Measurements from ENCODE around the gene PLEKHM3.

Gene PLEKHM3

GRCh38 chr2:207879536-207879935 is 145.8 kb downstream of the PLEKHM3 start:
- DNase-seq: no peak

DNA sequence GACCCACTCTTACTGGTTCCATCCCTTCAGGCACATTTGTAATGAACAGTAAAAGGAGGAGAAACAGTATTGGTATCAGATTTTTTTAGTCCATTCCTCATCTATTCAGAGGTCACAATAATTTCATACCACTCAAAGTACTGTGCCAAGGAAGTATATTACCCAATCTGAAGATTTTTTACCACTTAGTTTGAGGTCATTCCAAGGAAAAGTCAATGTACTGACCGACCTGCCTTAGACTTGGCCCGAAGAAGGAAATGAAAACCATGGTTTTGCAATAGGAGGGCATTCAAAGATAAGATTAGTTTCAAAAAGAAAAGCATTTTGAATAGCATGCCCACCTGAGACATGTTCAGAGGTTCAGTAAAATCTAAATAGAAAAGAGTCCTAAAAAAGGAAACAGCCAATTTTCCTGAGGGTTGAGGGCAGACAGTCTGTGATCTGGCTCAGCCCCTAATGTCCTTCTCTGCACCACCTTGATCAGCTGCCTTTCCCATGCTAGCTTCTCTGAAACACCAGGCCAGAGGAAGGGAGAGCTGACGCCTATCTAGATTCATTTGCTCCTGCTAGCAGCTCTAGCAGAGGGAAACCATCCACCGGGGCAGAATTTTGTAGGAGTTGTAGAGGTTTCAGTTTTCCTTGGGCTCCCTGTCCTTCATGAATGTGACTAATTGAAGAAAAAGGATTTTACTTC is 148.3 kb downstream of the PLEKHM3 start:
- no peak for DNase-seq

DNA sequence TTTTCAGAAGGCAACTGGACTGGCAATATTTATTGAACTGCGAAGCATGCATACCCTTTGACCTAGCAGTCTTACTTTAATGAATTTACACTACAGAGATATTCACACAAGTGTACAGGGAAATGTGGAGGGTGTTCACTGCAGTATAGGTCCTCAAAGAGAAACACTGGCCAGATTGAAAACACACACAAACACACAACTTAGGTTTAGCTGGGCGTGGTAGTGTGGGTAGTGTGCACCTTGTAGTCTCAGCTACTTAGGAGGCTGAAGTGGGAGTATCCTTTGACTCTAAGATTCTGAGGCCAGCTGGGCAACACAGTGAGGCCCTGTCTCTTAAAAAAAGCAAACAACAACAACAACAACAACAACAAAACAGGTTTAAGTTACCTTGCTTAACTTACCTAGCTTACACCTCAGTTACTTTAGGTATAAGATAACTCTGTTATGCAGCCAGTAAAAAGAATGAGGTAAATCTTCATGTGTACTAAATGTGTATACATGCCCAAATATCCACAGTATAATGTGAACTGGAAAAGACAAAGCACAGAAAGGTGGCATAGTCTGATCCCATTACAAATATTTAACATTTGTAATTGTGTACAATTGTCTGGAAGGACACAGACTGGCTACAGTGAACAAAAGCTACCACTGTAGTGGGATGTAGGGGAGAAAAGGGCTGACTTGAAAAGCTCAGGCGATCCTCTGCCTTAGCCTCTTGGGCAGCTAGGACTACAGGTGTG is 149.7 kb downstream of the PLEKHM3 start:
- no peak for DNase-seq

- DNase-seq: no peak
Observed at GRCh38 chr2:207873794-207874193, 151.5 kb downstream of the PLEKHM3 start.

DNA sequence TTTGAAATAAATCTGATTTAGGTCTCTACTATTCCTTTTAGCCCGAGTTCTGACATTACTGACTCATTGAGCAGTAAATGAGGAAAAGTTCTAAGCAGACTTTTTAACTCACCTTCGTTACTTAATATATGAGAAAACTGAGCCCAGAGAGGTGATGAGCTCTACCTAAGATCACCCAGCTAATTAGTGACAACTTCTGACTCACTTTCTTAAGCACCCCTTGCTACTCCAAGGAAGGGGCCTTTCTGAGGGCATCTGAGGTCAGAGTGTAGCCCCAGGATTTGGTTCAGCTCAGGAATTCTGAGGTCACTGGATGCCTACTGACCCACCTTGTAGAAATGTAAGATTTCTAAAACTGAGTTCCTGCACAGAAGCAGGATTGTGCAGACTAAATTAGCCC is 153.4 kb downstream of the PLEKHM3 start:
- no peak for DNase-seq

DNA sequence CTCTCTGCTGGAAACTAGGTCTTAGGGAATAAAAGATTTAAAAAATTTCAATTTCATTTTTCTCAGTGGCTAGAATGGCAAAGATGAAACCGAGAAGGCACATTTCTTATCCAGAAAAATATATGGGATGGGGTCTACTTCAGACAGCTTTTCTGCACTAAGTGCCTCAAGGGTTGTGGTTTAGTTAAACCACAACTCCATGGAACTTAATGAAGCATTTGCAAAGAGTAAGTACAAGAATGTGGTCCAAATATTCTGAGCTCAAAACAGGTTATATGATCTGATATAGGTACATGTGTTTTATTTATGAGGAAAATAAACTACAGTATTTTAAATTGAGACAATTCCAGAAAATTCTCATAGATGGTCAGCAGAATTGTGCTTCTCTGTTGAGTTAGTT is 153.8 kb downstream of the PLEKHM3 start:
- DNase-seq: no peak

- no peak for DNase-seq
Observed at GRCh38 chr2:207870814-207871213, 154.5 kb downstream of the PLEKHM3 start.

DNA sequence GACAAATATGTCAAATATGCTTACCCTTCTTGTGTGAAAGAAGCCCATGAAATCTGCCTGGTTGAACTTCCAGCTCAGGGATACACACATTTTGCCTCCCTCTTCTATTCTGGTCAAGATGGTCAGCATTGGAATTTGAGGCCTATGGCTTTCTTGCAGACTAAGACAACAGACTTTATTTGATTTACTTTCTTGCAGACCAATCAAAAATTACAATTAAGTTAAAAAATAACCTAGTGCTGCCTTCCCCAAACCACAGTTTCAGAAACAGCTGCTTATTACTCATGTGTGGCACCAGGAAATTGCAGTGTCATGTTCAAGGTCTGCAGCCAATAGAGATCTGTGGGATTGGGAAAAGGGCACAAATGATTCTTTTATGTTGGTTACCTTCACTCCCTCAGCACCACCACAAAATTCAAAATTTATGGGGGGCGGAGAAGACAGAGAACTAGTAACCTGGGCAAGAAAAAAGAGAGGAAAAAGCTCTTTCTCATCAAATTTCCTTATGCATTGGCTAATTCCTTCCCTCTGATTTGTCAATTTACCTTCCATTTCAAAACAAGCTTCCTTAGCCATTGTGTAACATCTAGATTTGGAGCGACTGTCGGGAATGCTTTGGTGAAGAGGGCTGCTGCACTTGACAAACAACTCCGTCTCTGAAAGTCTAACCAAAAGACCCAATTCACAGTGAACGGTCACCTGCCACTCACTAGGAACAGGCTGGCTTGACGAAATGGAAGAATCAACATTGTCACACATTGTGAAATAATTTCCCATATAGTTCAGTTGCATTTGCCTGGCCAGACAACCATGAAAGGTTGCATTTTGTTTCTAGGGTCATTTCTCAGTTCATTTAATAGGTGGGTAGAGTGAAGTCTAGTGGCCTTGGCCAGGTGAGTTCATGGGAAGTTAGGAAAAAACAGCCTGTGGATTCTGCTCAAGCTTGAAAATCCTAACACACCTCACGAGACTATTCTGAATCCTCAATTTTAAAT is 155.2 kb downstream of the PLEKHM3 start:
- peak; percentile 41 for DNase-seq

DNA sequence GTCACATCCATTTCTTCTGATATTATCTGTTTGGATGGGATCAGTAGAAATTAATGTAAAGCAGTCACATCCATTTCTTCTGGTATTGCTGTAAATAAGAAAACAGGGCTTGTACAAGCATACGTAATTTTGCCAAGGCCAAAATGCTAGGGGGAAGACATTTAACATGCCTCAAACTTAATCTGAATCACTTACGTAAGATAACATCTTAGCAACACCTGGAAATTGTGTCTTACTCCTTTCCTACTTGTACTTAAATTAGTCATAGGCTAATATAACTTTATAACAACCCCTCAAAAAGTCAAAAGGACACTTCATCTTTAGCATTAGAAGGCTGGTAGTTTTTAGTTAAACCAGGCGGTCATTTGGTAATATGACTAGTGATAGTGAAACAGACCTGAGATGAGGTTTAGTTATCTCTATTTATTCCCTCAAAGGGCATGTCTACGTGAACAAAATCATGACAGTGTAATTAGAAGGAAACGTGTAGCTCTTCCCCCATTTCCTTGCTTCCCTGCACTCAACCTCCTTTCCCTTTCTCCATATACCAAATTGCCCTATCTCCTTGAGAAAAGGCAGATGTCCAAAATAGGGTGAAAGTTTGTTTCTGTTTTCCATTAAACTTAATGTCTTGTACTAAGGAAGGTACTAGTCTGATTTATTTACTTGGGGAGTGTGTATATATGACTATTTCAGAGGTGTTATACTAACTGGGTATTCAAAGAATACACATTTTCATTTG is 156.3 kb downstream of the PLEKHM3 start:
- no peak for DNase-seq

DNA sequence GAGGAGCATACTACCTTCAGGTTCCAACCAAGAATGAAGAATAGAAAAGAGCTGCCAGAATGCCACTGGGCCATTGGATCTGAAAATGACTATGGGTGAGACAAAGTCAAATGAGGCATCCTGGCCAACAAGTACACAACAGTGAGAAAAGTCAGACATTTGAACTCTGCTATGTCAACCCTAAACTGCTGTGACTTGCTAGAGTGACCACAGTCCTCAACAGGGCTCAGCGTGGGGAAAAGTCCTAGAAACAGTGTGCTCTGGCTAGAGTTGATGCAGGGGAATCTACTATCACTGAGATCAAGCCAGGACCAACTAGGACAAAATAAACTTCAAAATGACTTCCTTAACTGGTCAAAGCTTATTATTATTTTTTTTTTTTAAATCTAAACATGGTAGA is 157.4 kb downstream of the PLEKHM3 start:
- no peak for DNase-seq

DNA sequence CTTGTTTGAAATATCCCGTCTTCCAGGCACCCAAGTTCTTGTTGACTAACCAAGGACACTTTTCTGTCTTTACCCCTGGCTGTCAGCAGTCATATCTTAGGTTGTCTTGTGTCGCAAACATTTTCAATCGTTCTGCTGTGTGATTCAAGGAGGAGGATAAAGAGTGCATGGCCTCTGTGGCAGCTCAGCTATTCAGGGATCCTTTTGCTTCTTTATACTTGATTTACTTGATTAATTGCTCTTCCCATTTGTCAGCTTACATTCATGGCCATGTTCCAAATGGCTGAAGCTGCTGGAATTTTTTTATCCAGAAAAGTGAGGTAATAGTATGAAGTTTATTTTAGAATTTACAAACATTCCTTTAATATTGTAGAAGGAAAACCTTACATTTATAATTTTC is 158.3 kb downstream of the PLEKHM3 start:
- no peak for DNase-seq

DNA sequence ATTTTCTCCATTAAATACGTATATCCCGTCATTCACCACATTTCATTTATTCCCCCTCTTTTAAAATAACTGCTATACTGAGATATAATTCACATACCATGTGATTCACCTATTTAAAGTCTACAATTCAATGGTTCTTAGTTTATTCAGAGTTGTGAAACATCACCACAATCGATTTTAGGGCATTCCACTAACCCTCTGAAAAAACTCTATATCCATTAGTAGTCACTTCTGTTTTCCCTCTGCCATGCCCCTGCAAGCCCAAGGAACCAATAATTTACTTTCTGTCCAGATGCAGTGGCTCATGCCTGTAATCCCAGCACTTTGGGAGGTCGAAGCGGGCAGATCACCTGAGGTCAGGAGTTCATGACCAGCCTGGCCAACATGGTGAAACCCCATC is 160.1 kb downstream of the PLEKHM3 start:
- DNase-seq: no peak

DNA sequence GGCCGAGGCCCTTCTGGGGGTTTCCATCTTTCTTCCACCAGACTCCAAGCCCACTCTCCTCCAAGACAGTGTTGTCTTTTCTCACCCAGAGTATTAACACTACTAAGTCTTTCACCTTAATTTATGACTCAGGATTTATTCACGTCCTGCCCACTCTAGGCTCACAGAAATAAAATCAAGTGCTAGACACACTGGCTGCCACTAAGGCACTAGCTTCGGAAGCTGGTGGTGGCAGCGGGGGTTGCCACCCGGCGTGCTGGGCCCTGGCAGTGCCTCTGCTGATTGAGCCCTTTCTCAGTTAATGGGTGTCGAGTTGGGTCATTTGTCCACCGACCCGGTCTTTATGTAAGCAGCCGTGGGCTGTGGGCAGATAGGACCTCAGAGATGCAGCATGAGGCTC is 162.0 kb downstream of the PLEKHM3 start:
- no peak for DNase-seq

DNA sequence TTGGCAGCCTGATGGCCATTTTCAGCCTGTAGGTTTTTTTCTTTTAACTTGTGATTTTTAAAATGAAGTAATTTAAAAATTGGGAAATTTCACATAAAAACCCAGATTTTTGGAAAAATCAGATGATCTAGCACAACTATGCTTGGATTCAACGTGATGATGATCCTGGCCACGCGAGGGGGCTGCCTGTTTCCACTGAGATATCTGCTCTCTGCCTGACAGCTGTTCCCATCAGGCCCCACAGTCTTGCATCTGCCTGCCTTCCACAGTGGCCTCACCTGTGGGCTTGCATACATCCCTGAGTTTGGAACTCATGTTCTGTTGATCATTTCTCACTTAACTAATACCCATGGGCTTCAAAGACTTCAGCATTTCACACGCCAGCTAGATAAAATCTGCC is 163.5 kb downstream of the PLEKHM3 start:
- DNase-seq: no peak

DNA sequence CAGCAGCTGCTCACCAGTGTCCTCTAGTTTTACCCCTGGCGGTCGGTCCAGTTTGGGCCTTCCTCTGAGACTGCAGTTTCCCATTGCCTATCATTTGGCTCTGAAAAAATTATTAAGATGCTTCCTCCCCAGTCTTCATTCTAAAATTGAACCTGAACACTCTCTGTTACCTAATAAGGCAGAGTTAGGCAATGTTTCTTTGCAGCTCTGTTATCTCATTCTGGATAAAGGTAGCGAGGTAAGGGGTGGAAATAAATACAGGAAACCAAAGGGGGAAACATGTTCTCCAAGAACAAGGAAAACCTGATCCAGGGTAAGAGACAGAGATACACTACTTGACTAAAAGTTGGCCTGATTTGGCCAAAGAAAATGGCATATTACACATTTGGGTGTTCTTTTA is 164.6 kb downstream of the PLEKHM3 start:
- DNase-seq: no peak

GRCh38 chr2:207855591-207855990 is 169.7 kb downstream of the PLEKHM3 start:
- DNase-seq: no peak

DNA sequence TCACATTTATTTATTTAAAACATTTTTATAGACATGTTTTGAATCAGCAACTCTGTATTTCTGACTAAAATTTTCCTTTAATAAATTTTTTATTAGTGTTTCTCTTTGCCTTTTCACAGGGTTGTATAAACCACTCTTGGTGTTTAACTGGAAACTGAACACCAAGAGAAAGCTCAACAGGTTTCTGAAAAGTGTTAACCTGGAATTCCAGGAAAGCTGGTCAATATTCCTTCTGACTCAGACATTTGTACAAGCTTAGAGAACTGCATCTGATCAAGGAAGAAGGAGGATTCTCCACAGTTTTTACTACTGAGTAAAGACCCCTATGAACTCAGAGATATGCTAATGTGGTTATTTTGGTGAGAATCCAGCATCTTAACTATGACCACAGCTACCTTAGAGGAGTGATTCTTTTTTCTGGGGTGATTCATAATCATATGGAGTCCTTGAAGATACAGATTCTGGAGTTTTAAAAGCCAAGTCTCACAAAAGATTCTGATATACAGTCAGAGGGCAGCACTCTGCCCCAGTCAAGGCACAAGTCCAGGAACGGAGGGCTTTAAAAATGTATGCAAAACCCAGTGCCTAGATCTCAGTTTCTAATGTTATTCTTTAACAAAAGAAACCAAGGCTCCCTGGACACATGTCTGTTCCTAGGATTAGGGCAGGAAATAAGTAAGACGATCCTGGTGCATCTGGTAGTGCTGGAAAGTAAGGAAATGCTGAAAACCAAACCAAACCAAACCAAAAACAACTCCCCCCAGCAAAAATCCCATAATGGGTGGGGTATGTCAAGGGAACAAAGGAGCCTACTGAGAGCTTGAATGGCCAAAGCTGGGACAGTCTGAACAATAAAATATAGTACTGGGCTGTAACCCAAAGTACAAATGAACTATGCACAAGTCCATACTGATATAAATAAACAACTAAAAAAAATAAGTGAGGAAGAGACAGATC is 170.6 kb downstream of the PLEKHM3 start:
- no peak for DNase-seq

GRCh38 chr2:207852791-207853190 is 172.5 kb downstream of the PLEKHM3 start:
- no peak for DNase-seq

DNA sequence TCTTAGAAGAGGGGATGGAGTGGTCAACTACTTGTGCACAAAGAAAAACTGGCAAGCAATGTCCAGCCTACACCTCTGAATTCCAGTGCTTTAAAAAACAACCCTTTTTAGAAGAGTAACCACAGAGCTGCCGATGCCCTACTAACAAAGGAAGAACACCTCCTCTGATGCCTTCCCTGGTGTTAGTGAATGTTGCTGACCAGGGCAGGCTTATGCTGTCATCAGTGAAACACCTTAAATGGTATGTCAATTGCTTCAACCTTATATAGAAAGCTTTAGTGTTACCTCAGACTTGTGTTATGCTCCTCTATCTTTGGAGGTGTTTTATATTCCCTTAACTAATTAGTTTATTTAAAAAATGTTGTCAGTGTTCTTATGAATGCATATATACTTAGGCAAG is 175.9 kb downstream of the PLEKHM3 start:
- no peak for DNase-seq

DNA sequence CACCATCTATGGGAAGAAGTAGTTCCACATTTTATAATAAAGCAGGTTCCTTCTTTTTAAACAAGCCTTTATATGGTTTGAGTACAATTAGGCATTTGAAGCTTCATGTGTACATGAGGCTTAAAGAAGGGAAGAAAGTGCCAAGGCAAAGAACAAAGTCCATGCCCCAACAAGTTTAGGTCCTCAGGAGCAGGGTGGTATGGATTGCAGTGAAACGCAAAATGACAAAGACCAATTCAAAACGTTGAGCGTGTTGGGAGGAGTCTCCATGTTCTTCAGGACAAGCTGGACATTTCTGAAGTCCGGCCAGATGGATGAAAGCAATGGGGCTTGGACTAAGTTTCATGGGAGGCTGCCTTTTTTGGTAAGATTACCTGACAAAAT is 176.8 kb downstream of the PLEKHM3 start:
- no peak for DNase-seq

GRCh38 chr2:207847807-207848544 is 177.4 kb downstream of the PLEKHM3 start:
- no peak for DNase-seq

All from OCI-M1 (cell line).